Neural progenitor cell (in vitro differentiated cells): Measurements from ENCODE around the gene CAMK1G. TPM values are rescaled to one million over a fixed set of nuclear protein-coding genes. Genes with fewer than 3 reads are reported as not detected.

Experiments
- DNase-seq: peaks from one replicate; pipeline ENCODE4 v3.0.0-alpha.2; 2016; ENCODE audit warnings: low spot score
- H2AFZ ChIP-seq: fragments of 200-600 bp; sonication (generic); replicated peaks from 2 replicates; pipeline ENCODE4 v1.6.1; 2016; ENCODE audit warnings: antibody characterized with exemption
- H3F3A ChIP-seq: fragments of 200-600 bp; sonication (generic); 2 replicates; pipeline ENCODE4 v1.6.1; 2016; ENCODE audit warnings: antibody characterized with exemption, low read depth
- H3K27ac ChIP-seq: fragments of 200-600 bp; sonication (generic); 2 replicates; pipeline ENCODE4 v1.5.1; 2016; ENCODE audit warnings: mild to moderate bottlenecking
- H3K27me3 ChIP-seq: fragments of 200-600 bp; sonication (generic); 2 replicates; pipeline ENCODE4 v1.6.1; 2016; ENCODE audit warnings: mild to moderate bottlenecking, moderate library complexity
- H3K36me3 ChIP-seq: fragments of 200-600 bp; sonication (generic); 2 replicates; pipeline ENCODE4 v1.5.1; 2016
- H3K4me1 ChIP-seq: fragments of 200-600 bp; sonication (generic); 2 replicates; pipeline ENCODE4 v1.6.1; 2016; ENCODE audit warnings: mixed run types
- H3K4me2 ChIP-seq: fragments of 200-600 bp; sonication (generic); 2 replicates; pipeline ENCODE4 v1.6.1; 2016
- H3K4me3 ChIP-seq: fragments of 200-600 bp; sonication (generic); 2 replicates; pipeline ENCODE4 v1.5.1; 2016
- H3K79me2 ChIP-seq: fragments of 200-600 bp; sonication (generic); 2 replicates; pipeline ENCODE4 v1.6.1; 2016; ENCODE audit warnings: low read depth
- H3K9ac ChIP-seq: fragments of 200-600 bp; sonication (generic); 2 replicates; pipeline ENCODE4 v1.6.1; 2016
- H3K9me3 ChIP-seq: fragments of 200-600 bp; sonication (generic); 2 replicates; pipeline ENCODE4 v1.5.1; 2016; ENCODE audit warnings: low read depth
- H4K20me1 ChIP-seq: fragments of 200-600 bp; sonication (generic); 2 replicates; pipeline ENCODE4 v1.6.1; 2016; ENCODE audit warnings: low read depth
- H3K27ac Mint-ChIP-seq: 3 replicates; pipeline ENCODE4 v1.8.0; 2021; ENCODE audit warnings: mixed read lengths
- H3K27me3 Mint-ChIP-seq: 2 replicates; pipeline ENCODE4 v1.8.0; 2022; ENCODE audit warnings: low read depth, mild to moderate bottlenecking, inconsistent platforms, moderate library complexity, mixed read lengths; ENCODE audit not compliant: insufficient read depth
- H3K36me3 Mint-ChIP-seq: 3 replicates; pipeline ENCODE4 v1.8.0; 2021; ENCODE audit warnings: mixed read lengths
- H3K4me1 Mint-ChIP-seq: 3 replicates; pipeline ENCODE4 v1.8.0; 2021; ENCODE audit warnings: mixed read lengths
- H3K4me3 Mint-ChIP-seq: 3 replicates; pipeline ENCODE4 v1.8.0; 2021; ENCODE audit warnings: mild to moderate bottlenecking, moderate library complexity, mixed read lengths
- H3K9me3 Mint-ChIP-seq: 3 replicates; pipeline ENCODE4 v1.8.0; 2020; ENCODE audit warnings: mixed read lengths
- CTCF ChIP-seq: fragments of 200-600 bp; sonication (generic); IDR thresholded peaks from 2 replicates; pipeline ENCODE4 v1.5.1; 2017; ENCODE audit warnings: antibody characterized with exemption, mild to moderate bottlenecking
- EZH2 ChIP-seq: fragments of 200-600 bp; sonication (generic); IDR thresholded peaks from 2 replicates; pipeline ENCODE4 v1.6.1; 2017; ENCODE audit warnings: antibody characterized with exemption, mild to moderate bottlenecking, moderate library complexity
- EZH2phosphoT487 ChIP-seq: fragments of 200-600 bp; sonication (generic); IDR thresholded peaks from 2 replicates; pipeline ENCODE4 v1.6.1; 2017; ENCODE audit warnings: antibody characterized with exemption
- total RNA-seq: library from RNA; depleted of rRNA; stranded (reverse); fragments of >200 nt; gene quantifications from 2 replicates; pipeline ENCODE4 v1.2.3, GENCODE V29; 2015; ENCODE audit warnings: low replicate concordance

Gene CAMK1G
- total RNA-seq, 1 donor from 2014 or later: 3.6 TPM

GRCh38 chr1:209647156-209647555 is 63.6 kb downstream of the CAMK1G start:
- no peak for DNase-seq
- H2AFZ ChIP-seq: no peak overlapping the region
- no peak overlapping the region for H3K27ac ChIP-seq
- no peaks in the 10 kb centered on the region for H4K20me1 ChIP-seq
- no peak overlapping the region for H3K4me2 ChIP-seq
- H3K36me3 ChIP-seq: no peaks in the 10 kb centered on the region
- peaks cover 5% of the 10 kb centered on the region for H3K27me3 Mint-ChIP-seq
- H3K4me3 ChIP-seq: no peak overlapping the region
- no peaks in the 10 kb centered on the region for H3K9me3 ChIP-seq
- no peaks in the 10 kb centered on the region for H3K9me3 Mint-ChIP-seq
- H3K4me1 Mint-ChIP-seq: peaks cover 29% of the 10 kb centered on the region
- no peaks in the 10 kb centered on the region for H3K27me3 ChIP-seq
- H3K79me2 ChIP-seq: no peaks in the 10 kb centered on the region
- no peak overlapping the region for H3K9ac ChIP-seq
- TF ChIP-seq EZH2phosphoT487: no peak
- no peak for TF ChIP-seq EZH2
- no peak for TF ChIP-seq CTCF
- H3K27ac Mint-ChIP-seq: no peak overlapping the region
- no peaks in the 10 kb centered on the region for H3K36me3 Mint-ChIP-seq
- no peak overlapping the region for H3K4me3 Mint-ChIP-seq
- no peaks in the 10 kb centered on the region for H3K4me1 ChIP-seq
- no peaks in the 10 kb centered on the region for H3F3A ChIP-seq

GRCh38 chr1:209648346-209648745 is 64.8 kb downstream of the CAMK1G start:
- Histone ChIP-seq H3K4me1 (peaks cover 4% of the 10 kb centered on the region), H3K9ac (no peak overlapping the region), H3K4me2 (no peak overlapping the region), H3K9me3 (no peaks in the 10 kb centered on the region), H3F3A (no peaks in the 10 kb centered on the region), H3K36me3 (no peaks in the 10 kb centered on the region), H3K4me3 (no peak overlapping the region), H2AFZ (no peak overlapping the region), H3K79me2 (no peaks in the 10 kb centered on the region), H3K27ac (no peak overlapping the region), H3K27me3 (no peaks in the 10 kb centered on the region), H4K20me1 (no peaks in the 10 kb centered on the region)
- H3K27ac Mint-ChIP-seq: no peak overlapping the region
- peaks cover 30% of the 10 kb centered on the region for H3K4me1 Mint-ChIP-seq
- H3K4me3 Mint-ChIP-seq: no peak overlapping the region
- no peaks in the 10 kb centered on the region for H3K9me3 Mint-ChIP-seq
- H3K27me3 Mint-ChIP-seq: peaks cover 5% of the 10 kb centered on the region
- TF ChIP-seq CTCF (no peak), EZH2 (no peak), EZH2phosphoT487 (no peak)
- H3K36me3 Mint-ChIP-seq: no peaks in the 10 kb centered on the region
- DNase-seq: no peak

- Histone ChIP-seq H3K79me2 (no peaks in the 10 kb centered on the region), H3F3A (no peaks in the 10 kb centered on the region), H3K4me1 (peaks cover 4% of the 10 kb centered on the region), H3K4me3 (no peak overlapping the region), H3K9me3 (no peaks in the 10 kb centered on the region), H3K4me2 (no peak overlapping the region), H4K20me1 (no peaks in the 10 kb centered on the region), H3K27ac (no peak overlapping the region), H2AFZ (no peak overlapping the region), H3K27me3 (no peaks in the 10 kb centered on the region), H3K36me3 (no peaks in the 10 kb centered on the region), H3K9ac (no peak overlapping the region)
- H3K4me3 Mint-ChIP-seq: peak overlapping the region; percentile 13
- peak overlapping the region; percentile 19 for H3K27ac Mint-ChIP-seq
- no peak for DNase-seq
- H3K27me3 Mint-ChIP-seq: peaks cover 5% of the 10 kb centered on the region
- H3K4me1 Mint-ChIP-seq: peaks cover 34% of the 10 kb centered on the region
- no peaks in the 10 kb centered on the region for H3K9me3 Mint-ChIP-seq
- no peaks in the 10 kb centered on the region for H3K36me3 Mint-ChIP-seq
- TF ChIP-seq CTCF: no peak
- no peak for TF ChIP-seq EZH2phosphoT487
- TF ChIP-seq EZH2: no peak
Observed at GRCh38 chr1:209648931-209649776, 65.6 kb downstream of the CAMK1G start.
